Measurements from ENCODE around the gene TSPAN18.

TSPAN18 gene

DNA sequence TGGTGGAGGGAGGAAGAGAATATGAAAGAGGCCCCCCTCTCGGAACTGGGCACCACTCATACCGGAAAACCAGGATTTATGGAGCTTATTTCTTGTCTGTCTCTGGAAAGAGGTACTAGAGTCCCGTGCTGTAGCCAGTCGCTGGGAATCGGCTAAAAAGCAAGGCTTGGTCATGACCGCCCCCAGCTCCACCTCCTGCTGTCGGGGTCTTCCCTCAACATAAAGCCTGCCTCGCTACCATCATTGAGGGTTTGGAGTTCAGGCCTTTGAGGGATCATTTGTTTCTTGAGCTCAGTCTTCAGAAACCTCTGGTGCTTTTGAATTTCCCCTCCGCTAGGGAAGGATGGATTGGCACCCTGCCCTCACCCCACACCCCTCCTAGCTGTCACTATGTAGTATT, 97.1 kb downstream of the TSPAN18 start:
- no peak for DNase-seq (ENCODE audit: low read depth in 2 of 2)

DNA sequence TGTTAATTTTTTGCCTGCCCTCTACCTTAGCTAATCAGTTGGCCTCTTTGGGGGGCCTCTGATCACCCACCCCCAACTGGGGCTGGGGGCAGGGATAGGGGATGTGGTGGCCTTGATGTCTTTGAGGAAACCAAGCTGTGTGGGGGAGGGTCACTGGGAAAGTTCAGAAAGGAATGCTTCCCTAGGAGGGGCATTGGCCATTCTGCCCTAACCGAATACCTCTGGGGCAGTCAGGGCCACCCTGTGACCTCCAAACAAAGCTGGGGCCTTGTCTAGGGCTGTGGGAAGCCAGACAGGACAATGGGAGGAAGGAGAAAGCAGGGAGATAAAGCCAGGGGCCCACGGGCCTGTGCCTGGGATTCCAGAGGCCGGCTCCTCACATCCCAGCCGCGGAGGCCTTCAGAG, 97.5 kb downstream of the TSPAN18 start:
- no peak for DNase-seq (ENCODE audit: low read depth in 2 of 2)

DNA sequence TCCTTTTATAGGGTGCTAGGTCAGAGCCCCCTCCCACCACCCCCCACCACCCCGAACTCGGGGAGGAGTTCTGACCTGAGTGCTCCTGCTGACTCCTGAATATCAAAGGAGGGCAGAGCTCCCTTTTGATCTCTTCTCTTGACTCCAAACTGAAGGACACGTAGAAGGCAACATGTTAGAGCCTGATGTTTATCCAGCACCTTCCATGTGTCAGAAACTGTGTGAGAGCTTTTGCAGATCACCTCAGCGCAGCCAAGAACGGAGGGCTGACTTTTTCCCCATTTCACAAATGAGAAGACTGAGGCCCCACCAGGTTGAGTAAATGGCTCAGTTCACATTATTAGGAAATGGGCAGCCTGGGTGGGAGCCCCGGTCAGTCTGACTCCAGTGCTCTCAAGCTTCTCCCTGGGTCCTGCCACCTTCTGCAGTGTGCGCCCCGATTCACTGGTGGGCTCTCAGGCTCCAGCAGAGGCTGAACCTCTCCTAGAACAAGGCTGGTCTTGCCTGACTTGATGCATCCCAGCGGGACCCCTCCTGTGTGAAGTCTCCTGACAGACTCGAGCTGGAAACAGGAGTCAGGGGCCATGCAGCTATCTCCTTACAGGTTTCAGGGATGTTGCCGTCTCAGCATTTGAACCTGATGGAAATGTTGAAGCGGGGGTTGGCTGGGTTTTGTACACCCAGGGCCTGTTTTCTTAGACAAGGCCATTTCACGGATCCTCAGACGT, 98.5 kb downstream of the TSPAN18 start:
- no peak for DNase-seq (ENCODE audit: low read depth in 2 of 2)

DNA sequence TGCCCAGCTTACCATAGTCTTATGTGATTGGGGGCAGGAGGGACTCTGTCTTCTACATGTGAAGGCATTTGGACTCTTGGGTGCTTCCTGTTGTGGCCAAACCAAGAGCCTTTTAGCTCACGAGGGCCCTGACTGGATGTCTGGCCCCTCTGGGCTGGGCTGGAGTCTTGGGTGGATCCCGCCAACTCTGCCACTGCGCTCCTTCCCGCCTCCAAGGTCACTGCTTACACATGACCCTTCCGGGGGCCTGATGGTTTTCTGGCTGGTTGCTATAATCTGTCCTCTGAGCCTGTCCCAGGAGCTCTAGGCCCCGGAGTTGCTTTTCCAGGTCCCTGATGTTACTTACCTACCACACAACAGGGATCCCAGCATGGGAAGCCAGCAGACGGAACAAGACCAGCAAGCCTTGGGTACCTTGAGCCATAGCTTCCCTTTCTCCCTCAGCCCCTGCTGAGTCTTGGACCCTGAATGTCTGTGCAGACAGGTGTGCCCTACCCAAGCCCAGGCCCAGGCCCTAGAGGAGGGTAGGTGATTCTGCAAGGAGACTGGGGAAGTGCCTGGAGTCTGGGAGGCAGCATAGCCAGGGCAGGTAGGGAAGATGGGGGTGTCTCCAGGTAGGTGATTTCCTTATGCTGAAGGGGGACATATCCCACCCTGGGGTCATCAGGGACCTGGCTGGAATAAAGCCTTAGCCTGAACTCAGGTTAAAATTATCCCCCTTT, 100.3 kb downstream of the TSPAN18 start:
- no peak for DNase-seq (ENCODE audit: low read depth in 2 of 2)

DNA sequence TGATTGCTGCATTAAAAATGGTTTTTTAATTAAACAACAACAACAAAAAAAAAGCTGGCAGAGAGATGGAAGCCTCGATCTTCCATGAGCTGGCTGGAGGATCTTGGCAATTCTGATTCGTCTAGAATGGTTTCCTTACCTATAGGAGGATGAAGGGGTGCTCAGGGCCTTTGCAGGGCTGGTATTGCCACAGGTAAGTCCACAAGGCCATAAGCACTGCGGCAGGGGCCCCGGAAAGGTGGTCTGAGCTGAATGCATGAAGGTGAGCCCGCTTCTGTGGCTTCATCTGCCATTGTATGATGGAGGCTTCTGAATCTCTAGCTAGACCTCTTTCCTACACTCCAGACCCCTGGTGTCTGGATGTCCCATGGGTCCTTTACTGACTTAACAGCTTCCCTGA, 101.5 kb downstream of the TSPAN18 start:
- DNase-seq (ENCODE audit: low read depth in 2 of 2): no peak

DNA sequence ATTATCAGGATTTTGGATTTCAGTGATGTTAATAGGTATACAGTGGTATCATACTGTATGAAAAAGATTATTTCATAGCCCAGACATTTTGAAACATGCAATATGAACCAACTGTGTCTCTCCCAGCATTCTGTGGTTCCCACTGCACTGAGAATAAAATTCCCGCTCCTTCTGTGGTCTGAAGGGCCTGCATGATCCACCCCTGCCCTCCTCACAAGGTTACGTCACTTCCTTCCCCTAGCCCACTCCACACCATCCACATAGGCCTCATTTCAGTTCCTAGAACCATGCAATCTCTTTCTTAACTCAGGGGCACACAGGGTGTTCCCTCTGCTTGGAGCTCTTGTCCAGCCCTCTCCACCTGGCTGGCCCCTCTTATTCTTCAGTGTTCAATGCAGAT, 103.1 kb downstream of the TSPAN18 start:
- no peak for DNase-seq (ENCODE audit: low read depth in 2 of 2)

DNA sequence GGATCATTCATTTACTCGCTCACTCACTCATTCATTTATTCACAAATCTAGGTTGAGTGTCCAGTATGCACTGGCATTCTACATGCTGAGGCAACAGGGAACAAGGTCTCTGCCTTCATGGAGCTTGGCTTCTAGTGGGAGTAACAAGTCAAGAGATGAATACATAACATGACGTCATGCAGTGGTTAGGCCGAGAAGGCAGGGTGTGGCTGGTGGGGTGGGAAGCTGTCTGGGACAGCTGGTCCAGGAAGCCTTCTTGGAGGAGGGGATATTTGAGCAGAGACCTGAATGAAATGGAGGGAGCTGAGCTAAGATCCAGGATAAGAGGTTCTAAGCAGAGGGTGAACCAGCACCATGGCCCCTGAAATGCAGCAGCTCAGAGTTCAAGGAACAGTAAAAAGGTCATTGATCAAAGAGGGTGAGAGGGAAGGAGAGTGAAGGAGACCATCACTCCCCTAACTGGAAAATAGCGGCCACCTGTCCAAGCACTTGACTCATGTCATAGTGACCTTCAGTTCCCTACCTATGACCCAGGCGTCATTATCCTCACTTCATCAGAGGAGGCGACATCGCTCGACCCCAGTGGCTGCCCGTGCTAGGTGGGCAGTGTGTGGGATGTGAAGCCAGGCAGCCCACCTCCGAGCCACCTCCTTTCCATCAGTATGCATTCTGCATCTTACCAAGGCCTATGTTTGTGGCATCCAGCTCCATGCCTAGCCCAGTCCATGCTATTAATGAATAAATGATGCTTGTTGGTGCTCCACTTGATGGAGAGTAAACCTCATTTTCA, 105.0 kb downstream of the TSPAN18 start:
- DNase-seq (ENCODE audit: low read depth in 2 of 2): no peak

DNA sequence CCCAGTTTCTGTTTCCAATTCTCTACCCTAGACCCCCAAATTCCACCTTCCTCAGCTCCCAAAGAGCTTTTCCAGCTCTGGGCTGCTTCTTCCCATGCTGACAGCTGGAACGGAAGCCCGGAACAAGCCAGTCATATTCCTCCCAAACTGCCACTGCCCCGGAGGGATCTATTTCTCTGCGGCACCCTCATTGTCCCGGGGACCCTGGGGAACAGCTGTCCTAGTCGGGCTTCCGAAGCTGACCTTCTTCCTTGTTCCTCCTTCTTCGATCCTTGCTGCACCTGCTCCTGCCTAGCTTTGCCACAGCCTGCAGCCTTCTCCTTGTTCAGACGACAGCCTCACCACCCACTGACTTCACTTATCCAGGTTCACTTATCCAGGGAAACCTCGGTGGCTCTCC, 105.7 kb downstream of the TSPAN18 start:
- DNase-seq (ENCODE audit: low read depth in 2 of 2): no peak

DNA sequence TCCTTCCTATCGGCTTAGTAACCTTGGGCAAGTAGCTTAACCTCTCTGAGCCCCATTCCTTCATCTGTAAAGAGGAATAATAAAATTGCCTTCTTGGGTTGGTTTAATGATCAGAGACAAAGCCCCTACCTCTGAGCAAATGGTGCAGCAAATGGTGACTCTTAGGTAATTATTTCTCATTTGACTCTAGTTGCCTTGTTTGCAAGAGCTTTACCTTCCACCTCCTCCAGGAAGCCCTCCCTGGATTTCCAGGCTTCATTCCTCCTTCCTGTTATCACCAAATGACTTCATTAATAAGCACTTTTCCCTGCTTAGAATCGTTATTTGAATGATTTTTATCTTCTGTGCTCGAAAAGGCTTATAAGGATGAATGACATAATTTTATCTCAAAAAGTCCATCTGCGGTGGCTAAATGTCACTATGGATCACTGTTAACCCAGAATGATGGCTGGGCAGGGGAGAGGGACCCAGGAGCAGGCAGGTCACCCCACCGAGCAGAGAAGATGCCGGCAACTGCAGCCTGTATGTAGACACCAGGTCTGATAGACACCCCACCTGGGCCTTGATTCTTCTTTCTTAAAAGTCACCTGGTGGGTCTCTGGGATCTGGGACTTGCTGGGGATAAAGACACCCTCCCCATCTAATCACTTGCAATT, 106.6 kb downstream of the TSPAN18 start:
- DNase-seq (ENCODE audit: low read depth in 2 of 2): no peak

DNA sequence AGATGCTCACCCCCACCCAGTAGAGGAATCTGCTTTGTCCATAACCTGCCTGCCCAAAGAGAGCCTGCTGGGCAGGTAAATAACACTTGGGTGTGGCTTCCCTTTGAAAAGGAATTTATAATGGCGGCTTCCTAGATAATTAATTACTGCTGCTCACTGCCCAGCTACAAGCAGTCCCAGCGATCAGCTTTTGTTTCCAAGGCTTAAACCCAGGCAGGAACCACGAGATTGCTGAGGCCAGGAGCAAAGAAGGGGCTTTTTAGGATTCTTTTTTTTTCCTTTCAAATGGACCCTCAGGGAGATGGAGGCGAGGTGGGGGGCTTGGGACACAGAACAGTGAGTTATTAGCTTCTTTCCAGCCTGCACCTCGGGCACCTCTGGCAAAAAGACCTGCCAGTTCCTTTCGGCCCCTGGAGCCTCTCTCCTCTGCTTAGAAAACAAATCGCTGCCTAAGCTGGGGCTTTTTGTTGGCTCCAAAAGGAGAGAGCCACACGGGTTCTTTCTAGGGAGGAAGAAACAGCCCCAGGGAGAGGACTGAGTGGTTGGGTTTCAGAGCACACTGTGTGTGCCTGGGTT, 107.2 kb downstream of the TSPAN18 start:
- DNase-seq (ENCODE audit: low read depth in 2 of 2): no peak

DNA sequence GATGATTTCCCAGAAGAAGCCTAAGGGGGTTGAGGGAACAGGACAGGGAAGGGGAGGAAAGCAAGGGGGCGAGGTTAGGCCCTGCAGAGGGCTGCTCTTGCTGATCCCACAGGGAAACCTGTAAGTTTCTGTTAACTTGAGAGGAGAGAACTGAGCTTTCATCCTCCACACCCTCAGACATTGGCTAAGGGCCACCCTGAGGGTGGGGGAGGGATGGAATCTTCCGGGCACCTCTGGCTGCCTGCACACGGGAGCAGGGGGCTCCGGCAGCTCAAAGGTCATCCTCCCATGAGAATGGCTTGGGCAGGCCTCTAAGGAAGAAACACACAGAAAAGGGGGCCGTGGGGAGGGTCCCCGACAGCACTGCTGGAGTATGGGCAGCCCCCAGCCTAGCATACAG, 108.1 kb downstream of the TSPAN18 start:
- no peak for DNase-seq (ENCODE audit: low read depth in 2 of 2)

DNA sequence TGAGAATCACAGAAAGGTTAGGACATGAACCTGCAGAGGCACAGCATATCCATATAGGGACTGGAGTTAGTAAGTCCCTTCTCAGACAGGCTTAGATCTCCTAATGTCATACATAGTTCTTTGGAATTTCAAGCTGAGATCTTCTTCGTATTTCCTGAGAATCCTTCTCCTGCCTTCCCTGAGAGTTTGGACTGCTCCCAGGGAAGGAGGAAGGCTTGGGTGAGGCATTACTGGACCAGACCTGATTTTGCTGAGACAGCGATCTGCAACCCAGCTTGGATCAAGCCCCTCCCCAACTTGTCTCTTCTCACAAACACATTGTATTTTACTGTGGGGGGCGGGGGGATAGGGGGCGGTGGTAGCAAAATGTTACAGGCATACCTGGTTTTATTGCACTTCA, 108.5 kb downstream of the TSPAN18 start:
- no peak for DNase-seq (ENCODE audit: low read depth in 2 of 2)

DNA sequence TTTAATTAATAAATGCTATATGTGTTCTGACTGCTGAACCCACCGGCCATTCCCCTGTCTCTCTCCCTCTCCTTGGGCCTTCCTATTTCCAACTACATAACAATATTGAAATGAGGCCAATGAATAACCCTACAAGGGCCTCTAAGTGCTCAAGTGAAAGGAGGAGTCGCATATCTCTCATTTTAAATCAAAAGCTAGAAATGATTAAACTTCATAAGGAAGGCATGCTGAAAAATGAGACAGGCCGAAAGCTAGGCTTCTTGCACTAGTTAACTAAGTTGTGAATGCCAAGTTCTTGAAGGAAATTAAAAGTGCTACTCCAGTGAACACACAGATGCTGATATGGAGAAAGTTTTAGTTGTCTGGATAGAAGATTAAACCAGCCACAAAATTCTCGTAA, 109.2 kb downstream of the TSPAN18 start:
- DNase-seq (ENCODE audit: low read depth in 2 of 2): no peak

DNA sequence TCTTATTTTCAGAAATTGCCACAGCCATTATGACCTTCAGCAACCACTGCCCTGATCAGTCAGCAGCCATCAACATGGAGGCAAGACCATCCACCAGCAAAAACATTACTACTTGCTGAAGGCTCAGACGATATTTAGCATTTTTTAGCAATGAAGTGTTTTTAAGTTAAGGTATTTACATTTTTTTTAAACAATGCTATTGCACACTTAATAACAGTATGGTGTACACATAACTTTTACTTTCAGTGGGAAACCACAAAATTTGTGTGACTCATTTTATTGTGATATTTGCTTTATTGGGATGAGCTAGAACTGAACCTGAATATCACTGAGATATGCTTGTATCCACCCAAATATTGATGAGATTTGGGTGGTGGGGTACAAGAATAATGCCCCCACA, 110.9 kb downstream of the TSPAN18 start:
- no peak for DNase-seq (ENCODE audit: low read depth in 2 of 2)

DNA sequence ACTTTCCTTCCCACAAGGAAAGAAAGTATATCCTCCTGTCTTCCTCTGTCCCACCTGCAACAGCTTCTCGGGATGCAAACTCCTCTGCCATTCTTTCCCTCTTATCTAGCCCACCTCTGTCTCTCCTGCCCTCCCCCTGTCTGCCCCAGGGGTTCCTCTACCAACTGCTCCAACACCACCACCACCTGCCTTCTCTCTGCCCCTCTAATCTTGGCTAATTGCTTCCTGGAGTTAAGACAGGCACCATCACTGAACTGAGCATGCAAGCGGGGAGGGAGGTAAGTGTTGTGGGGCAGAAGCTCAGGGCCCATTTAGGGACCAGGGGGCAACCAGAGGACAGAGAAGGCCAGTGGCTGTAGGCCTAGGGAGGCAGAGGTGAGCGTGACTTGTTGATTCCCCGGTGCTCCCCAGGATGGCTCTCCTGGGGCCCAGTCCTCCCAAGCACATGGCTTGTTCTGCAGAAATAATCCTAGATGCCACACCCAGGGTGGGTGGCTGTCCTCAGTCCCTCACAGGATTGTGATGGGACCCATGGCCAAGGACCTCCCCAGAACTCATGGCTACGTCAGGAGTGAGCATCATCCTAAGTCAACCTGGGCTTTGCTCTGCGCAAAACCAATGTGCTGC, 112.8 kb downstream of the TSPAN18 start:
- no peak for DNase-seq (ENCODE audit: low read depth in 2 of 2)

DNA sequence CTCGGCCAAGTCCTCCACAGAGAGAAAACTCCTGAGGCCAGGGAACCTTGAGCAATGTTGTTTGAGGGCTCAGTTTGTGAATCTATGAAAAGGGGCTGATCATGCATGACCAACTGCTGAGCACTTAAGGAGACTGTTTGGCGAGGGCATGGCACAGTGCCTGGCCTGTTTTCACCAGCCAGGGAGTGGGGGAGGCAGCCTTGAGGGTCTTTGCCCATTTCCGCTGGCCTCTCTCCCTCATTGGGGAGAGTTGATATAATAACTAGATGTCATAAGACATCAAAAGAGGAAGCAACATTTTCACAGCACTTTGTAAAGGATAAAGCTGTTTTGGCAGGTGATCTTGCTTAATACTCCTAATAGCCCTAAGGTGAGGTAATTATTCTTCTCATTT, 113.3 kb downstream of the TSPAN18 start:
- no peak for DNase-seq (ENCODE audit: low read depth in 2 of 2)

DNA sequence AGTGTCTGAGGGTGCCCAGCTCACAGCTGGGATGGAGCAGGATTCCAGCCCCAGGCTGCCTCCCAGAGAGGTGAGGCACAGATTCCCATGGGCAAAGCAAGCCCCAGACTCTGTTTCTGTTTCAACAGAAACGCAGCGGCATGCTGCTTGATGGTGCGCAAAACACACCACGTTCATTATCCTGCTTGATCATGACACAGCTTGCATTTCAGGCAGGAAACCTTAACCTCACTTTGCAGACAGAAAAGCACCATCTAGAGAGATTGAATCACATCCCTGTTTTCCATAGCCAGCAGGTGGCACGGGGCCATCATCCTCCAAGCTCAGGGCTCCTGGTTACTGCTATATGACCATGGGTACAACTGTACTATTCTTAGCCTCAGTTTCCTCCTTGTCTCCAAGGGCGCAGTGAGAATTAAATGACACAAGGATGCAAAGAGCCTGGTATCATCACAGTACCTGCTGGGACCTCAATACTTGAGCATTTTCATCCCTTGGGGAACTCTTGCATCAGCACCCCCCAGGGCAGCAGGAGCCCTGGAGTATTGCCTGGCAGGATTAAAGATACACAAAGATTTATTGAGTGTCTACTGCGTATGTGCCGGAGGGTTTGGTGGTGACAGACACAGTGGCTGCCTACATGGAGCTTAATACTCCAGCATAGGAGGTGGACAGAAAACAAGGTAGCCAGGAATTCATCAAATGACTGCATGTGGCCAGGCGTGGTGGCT, 113.9 kb downstream of the TSPAN18 start:
- DNase-seq (ENCODE audit: low read depth in 2 of 2): no peak

DNA sequence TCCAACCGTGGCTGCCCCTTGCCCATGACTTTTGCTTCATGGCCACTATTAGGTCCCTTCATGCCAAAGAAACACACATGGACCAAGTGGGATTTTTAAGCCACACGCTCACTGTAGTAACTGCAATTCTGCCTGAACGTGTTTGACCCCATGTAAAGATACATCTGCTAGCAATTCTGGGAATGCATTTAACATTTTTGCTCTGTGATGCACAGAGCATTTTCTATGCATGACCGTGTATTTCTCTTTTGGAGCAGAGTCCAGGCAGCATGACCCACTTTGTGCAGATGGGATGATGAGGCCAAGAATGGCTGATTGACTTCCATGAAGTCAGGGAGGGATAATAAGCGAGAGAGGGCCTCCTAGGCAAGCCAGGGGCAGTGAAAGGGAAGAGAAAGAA, 115.5 kb downstream of the TSPAN18 start:
- no peak for DNase-seq (ENCODE audit: low read depth in 2 of 2)

DNA sequence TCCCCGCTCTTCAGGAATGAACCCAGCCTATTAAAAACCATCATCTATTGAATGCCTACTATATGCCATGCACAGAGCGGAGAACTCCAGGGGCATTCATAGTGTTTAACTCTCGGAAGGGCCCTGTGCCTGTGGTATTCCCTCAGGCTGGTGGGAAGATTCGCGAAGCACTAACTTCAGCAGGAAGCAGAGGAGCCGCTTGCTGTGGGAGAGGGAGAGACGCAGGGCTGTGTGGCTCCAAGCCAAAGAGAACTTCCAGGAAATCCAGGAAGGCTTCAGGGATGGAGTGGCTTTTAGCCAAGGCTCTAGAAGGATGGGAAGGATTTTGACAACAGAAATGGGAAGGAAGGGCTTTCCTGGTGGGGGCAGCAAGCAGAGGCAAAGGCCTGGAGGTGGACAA, 120.1 kb downstream of the TSPAN18 start:
- no peak for DNase-seq (ENCODE audit: low read depth in 2 of 2)

DNA sequence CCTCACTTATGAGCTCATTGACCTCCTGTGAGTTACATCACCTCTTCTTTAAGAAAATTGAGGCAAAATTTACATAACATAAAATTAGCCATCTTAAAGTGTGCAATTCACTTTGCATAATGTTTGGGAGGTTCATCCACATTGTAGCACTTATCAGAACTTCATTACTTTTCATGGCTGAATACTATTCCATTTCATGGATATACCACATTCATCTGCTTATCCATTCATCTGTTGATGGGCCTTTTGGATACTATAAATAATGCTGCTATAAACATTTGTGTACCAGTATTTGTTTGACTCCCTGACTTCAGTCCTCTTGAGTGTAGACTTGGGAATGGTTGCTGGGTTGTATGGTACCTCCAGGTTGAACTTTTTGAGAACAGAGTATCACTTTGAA, 120.6 kb downstream of the TSPAN18 start:
- no peak for DNase-seq (ENCODE audit: low read depth in 2 of 2)
